Measurements from ENCODE around the gene DIP2A.
A peak's percentile ranks its signal among the peaks of the same experiment; 100 is the strongest.
"Not testable (repeated sequence)": the region's sequence is repeated elsewhere in the genome, so short reads cannot be mapped to it uniquely, and the experiment has no call there.

DIP2A gene

DNA sequence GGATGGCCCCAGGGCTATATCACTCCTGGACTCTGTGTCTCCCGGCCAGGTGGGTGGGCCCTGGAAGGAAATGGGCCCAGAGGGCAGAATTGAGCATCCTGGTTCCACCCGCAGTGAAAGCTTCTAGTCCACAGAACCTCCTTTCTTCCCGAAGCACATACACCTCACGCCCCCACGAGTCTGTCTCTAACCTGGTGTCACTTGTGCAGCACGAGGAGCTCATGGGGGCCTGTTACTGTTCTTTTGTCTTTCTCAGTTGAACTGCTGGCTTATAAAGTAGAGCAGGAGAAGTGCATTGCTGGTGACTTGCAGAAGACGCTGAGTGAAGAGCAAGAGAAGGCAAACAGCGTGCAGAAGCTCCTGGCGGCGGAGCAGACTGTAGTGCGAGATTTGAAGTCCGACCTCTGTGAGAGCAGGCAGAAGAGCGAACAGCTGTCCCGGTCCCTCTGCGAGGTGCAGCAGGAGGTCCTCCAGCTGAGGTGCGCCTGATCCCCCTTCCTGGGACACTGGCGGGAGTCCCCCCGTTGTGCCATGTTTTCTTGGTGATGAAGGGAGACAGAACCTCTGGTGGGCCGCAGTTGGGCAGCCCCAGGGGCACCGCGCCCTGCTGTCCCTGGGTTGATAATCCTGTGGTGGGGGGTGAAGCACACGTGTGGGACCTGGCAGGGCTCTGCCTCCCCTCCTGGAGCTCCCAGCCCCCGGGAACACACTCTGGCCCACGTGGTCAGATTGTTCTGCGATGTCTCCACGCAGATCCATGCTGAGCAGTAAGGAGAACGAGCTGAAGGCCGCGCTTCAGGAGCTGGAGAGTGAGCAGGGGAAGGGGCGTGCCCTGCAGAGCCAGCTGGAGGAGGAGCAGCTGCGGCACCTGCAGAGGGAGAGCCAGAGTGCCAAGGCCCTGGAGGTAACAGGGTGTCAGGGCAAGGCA lies 28.7 kb upstream of the DIP2A start:
- no peak overlapping the region for H2BK15ac ChIP-seq (ENCODE audit: low read length)
- H3K4ac ChIP-seq (ENCODE audit: low read length): no peak overlapping the region
- H3K27me3 ChIP-seq (ENCODE audit: control insufficient read depth in 3 of 3, insufficient read depth in 3 of 3, low read depth in 1 of 3, low read length in 3 of 3): no peaks in the 10 kb centered on the region
- peaks cover 49 to 94% of the 10 kb centered on the region in 2 donors for H3K36me3 ChIP-seq (replicated peaks in 1 of 2; ENCODE audit: control insufficient read depth in 2 of 2, insufficient read depth in 2 of 2, low read length in 2 of 2)
- H3K14ac ChIP-seq (ENCODE audit: low read length): peak overlapping the region; percentile 82
- H3K18ac ChIP-seq (ENCODE audit: low read length): peak overlapping the region; percentile 28
- no peaks in the 10 kb centered on the region for H3K9me3 ChIP-seq (replicated peaks in 1 of 2; ENCODE audit: control insufficient read depth in 2 of 2, insufficient read depth in 1 of 2, low read depth in 1 of 2, low read length in 2 of 2)
- peak overlapping the region; percentile 55 for H3K23ac ChIP-seq (ENCODE audit: low read depth, low read length, poor library complexity)
- H3K27ac ChIP-seq (replicated peaks; ENCODE audit: low read length): no peak overlapping the region
- peaks cover 2% of the 10 kb centered on the region for H3K79me1 ChIP-seq (ENCODE audit: low read depth, low read length)
- no peak for DNase-seq (ENCODE audit: low spot score)
- H3K4me3 ChIP-seq (ENCODE audit: low read length in 2 of 2): no peak overlapping the region
- peak overlapping the region; percentile 30 for H4K91ac ChIP-seq (ENCODE audit: low read depth, low read length, poor library complexity)
- H4K8ac ChIP-seq (ENCODE audit: low read depth, low read length): no peak overlapping the region
- H2BK5ac ChIP-seq (ENCODE audit: low read length): no peak overlapping the region
- no peak overlapping the region for H2AFZ ChIP-seq (ENCODE audit: low read length)
- peak overlapping the region; percentile 4 for H2BK12ac ChIP-seq (ENCODE audit: low read length)
- no CpG with 5 or more reads among the region's 31 CpGs for WGBS, 2 donors (ENCODE audit: extremely low coverage in 2 of 2, insufficient read length in 2 of 2, insufficient replicate concordance in 1 of 2)
- H3K4me2 ChIP-seq (ENCODE audit: insufficient read depth, low read length, poor library complexity, severe bottlenecking): no peak overlapping the region
- no peaks in the 10 kb centered on the region for H3K4me1 ChIP-seq (ENCODE audit: control insufficient read depth in 2 of 2, insufficient read depth in 1 of 2, low read depth in 1 of 2, low read length in 2 of 2)
- H2BK120ac ChIP-seq (ENCODE audit: low read depth, low read length): no peak overlapping the region
- H2AK5ac ChIP-seq (ENCODE audit: low read depth, low read length): no peak overlapping the region
- H3K9ac ChIP-seq (ENCODE audit: low read depth, low read length, poor library complexity): peak overlapping the region; percentile 21

DNA sequence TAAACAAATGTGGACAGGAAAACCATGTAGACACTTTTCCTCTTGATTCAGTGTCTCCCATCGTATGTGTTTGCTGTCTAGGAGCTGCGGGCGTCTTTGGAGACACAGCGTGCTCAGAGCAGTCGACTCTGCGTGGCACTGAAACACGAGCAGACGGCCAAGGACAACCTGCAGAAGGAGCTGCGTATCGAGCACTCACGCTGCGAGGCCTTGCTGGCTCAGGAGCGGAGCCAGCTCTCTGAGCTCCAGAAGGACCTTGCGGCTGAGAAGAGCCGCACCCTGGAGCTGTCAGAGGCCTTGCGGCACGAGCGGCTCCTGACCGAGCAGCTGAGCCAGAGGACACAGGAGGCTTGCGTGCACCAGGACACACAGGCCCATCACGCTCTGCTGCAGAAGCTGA lies 27.2 kb upstream of the DIP2A start:
- DNase-seq (ENCODE audit: low spot score): no peak
- no peak overlapping the region for H3K4me2 ChIP-seq (ENCODE audit: insufficient read depth, low read length, poor library complexity, severe bottlenecking)
- no peak overlapping the region for H3K18ac ChIP-seq (ENCODE audit: low read length)
- no peak overlapping the region for H2AK5ac ChIP-seq (ENCODE audit: low read depth, low read length)
- no peak overlapping the region for H3K4me3 ChIP-seq (ENCODE audit: low read length in 2 of 2)
- H3K9ac ChIP-seq (ENCODE audit: low read depth, low read length, poor library complexity): no peak overlapping the region
- H3K9me3 ChIP-seq (replicated peaks in 1 of 2; ENCODE audit: control insufficient read depth in 2 of 2, insufficient read depth in 1 of 2, low read depth in 1 of 2, low read length in 2 of 2): peaks cover 0 to 2% of the 10 kb centered on the region in 2 donors
- peaks cover 4% of the 10 kb centered on the region for H3K79me1 ChIP-seq (ENCODE audit: low read depth, low read length)
- no peak overlapping the region for H4K8ac ChIP-seq (ENCODE audit: low read depth, low read length)
- H2BK5ac ChIP-seq (ENCODE audit: low read length): no peak overlapping the region
- no peak overlapping the region for H3K23ac ChIP-seq (ENCODE audit: low read depth, low read length, poor library complexity)
- H3K4ac ChIP-seq (ENCODE audit: low read length): no peak overlapping the region
- H3K27me3 ChIP-seq (ENCODE audit: control insufficient read depth in 3 of 3, insufficient read depth in 3 of 3, low read depth in 1 of 3, low read length in 3 of 3): no peaks in the 10 kb centered on the region
- no peak overlapping the region for H4K91ac ChIP-seq (ENCODE audit: low read depth, low read length, poor library complexity)
- H2BK15ac ChIP-seq (ENCODE audit: low read length): no peak overlapping the region
- no peak overlapping the region for H3K14ac ChIP-seq (ENCODE audit: low read length)
- no peak overlapping the region for H2AFZ ChIP-seq (ENCODE audit: low read length)
- no peak overlapping the region for H2BK12ac ChIP-seq (ENCODE audit: low read length)
- no CpG with 5 or more reads among the region's 21 CpGs for WGBS, 2 donors (ENCODE audit: extremely low coverage in 2 of 2, insufficient read length in 2 of 2, insufficient replicate concordance in 1 of 2)
- H3K27ac ChIP-seq (replicated peaks; ENCODE audit: low read length): no peak overlapping the region
- no peak overlapping the region for H2BK120ac ChIP-seq (ENCODE audit: low read depth, low read length)
- no peaks in the 10 kb centered on the region for H3K4me1 ChIP-seq (ENCODE audit: control insufficient read depth in 2 of 2, insufficient read depth in 1 of 2, low read depth in 1 of 2, low read length in 2 of 2)
- peaks cover 52 to 95% of the 10 kb centered on the region in 2 donors for H3K36me3 ChIP-seq (replicated peaks in 1 of 2; ENCODE audit: control insufficient read depth in 2 of 2, insufficient read depth in 2 of 2, low read length in 2 of 2)

GRCh38 chr21:46431884-46432488 lies 26.7 kb upstream of the DIP2A start:
- H3K4me1 ChIP-seq (ENCODE audit: control insufficient read depth in 2 of 2, insufficient read depth in 1 of 2, low read depth in 1 of 2, low read length in 2 of 2): peaks cover under 1 to 3% of the 10 kb centered on the region in 2 donors
- H4K91ac ChIP-seq (ENCODE audit: low read depth, low read length, poor library complexity): no peak overlapping the region
- H3K4me3 ChIP-seq (ENCODE audit: low read length in 2 of 2): no peak overlapping the region
- no peak overlapping the region for H3K27ac ChIP-seq (replicated peaks; ENCODE audit: low read length)
- no peak overlapping the region for H2BK15ac ChIP-seq (ENCODE audit: low read length)
- H2AFZ ChIP-seq (ENCODE audit: low read length): no peak overlapping the region
- H3K23ac ChIP-seq (ENCODE audit: low read depth, low read length, poor library complexity): no peak overlapping the region
- DNase-seq (ENCODE audit: low spot score): no peak
- no peaks in the 10 kb centered on the region for H3K27me3 ChIP-seq (ENCODE audit: control insufficient read depth in 3 of 3, insufficient read depth in 3 of 3, low read depth in 1 of 3, low read length in 3 of 3)
- no peak overlapping the region for H2AK5ac ChIP-seq (ENCODE audit: low read depth, low read length)
- whole genome bisulfite sequencing, 2 donors (ENCODE audit: extremely low coverage in 2 of 2, insufficient read length in 2 of 2, insufficient replicate concordance in 1 of 2): no CpG with 5 or more reads among the region's 22 CpGs
- no peak overlapping the region for H2BK12ac ChIP-seq (ENCODE audit: low read length)
- peaks cover 52 to 95% of the 10 kb centered on the region in 2 donors for H3K36me3 ChIP-seq (replicated peaks in 1 of 2; ENCODE audit: control insufficient read depth in 2 of 2, insufficient read depth in 2 of 2, low read length in 2 of 2)
- H3K4me2 ChIP-seq (ENCODE audit: insufficient read depth, low read length, poor library complexity, severe bottlenecking): no peak overlapping the region
- H2BK120ac ChIP-seq (ENCODE audit: low read depth, low read length): no peak overlapping the region
- H3K79me1 ChIP-seq (ENCODE audit: low read depth, low read length): peaks cover 4% of the 10 kb centered on the region
- H3K4ac ChIP-seq (ENCODE audit: low read length): no peak overlapping the region
- H3K9ac ChIP-seq (ENCODE audit: low read depth, low read length, poor library complexity): no peak overlapping the region
- H2BK5ac ChIP-seq (ENCODE audit: low read length): no peak overlapping the region
- no peak overlapping the region for H4K8ac ChIP-seq (ENCODE audit: low read depth, low read length)
- peaks cover 0 to 2% of the 10 kb centered on the region in 2 donors for H3K9me3 ChIP-seq (replicated peaks in 1 of 2; ENCODE audit: control insufficient read depth in 2 of 2, insufficient read depth in 1 of 2, low read depth in 1 of 2, low read length in 2 of 2)
- no peak overlapping the region for H3K14ac ChIP-seq (ENCODE audit: low read length)
- H3K18ac ChIP-seq (ENCODE audit: low read length): no peak overlapping the region

DNA sequence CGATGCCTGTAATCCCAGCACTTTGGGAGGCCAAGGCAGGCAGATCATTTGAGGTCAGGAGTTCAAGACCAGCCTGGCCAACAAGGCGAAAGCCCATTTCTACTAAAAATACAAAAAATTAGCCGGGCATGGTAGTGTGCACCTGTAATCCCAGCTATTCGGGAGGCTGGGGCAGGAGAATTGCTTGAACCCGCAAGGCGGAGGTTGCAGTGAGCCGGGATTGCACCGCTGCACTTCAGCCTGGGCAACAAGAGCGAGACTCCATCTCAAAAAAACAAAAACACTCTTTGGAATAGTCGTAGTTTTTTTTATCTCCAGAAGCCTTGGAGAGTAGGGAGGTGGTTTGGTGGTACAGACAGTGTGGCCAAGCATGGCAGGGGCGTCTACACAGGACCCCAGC lies 25.6 kb upstream of the DIP2A start:
- H3K14ac ChIP-seq (ENCODE audit: low read length); H3K9me3 ChIP-seq (replicated peaks in 1 of 2; ENCODE audit: control insufficient read depth in 2 of 2, insufficient read depth in 1 of 2, low read depth in 1 of 2, low read length in 2 of 2); H3K79me1 ChIP-seq (ENCODE audit: low read depth, low read length); H3K4me1 ChIP-seq (ENCODE audit: control insufficient read depth in 2 of 2, insufficient read depth in 1 of 2, low read depth in 1 of 2, low read length in 2 of 2); H3K4me2 ChIP-seq (ENCODE audit: insufficient read depth, low read length, poor library complexity, severe bottlenecking); H3K23ac ChIP-seq (ENCODE audit: low read depth, low read length, poor library complexity); H2BK12ac ChIP-seq (ENCODE audit: low read length); H2BK15ac ChIP-seq (ENCODE audit: low read length); H3K27ac ChIP-seq (replicated peaks; ENCODE audit: low read length); H3K9ac ChIP-seq (ENCODE audit: low read depth, low read length, poor library complexity); H2BK120ac ChIP-seq (ENCODE audit: low read depth, low read length); H2AFZ ChIP-seq (ENCODE audit: low read length); H3K4ac ChIP-seq (ENCODE audit: low read length); H2AK5ac ChIP-seq (ENCODE audit: low read depth, low read length); H3K4me3 ChIP-seq (ENCODE audit: low read length in 2 of 2); H2BK5ac ChIP-seq (ENCODE audit: low read length); H4K8ac ChIP-seq (ENCODE audit: low read depth, low read length); H3K27me3 ChIP-seq (ENCODE audit: control insufficient read depth in 3 of 3, insufficient read depth in 3 of 3, low read depth in 1 of 3, low read length in 3 of 3); DNase-seq (ENCODE audit: low spot score); H4K91ac ChIP-seq (ENCODE audit: low read depth, low read length, poor library complexity); H3K18ac ChIP-seq (ENCODE audit: low read length): not testable (repeated sequence)
- H3K36me3 ChIP-seq (replicated peaks in 1 of 2; ENCODE audit: control insufficient read depth in 2 of 2, insufficient read depth in 2 of 2, low read length in 2 of 2): peaks cover 50 to 95% of the 10 kb centered on the region in 2 donors
- WGBS, 2 donors (ENCODE audit: extremely low coverage in 2 of 2, insufficient read length in 2 of 2, insufficient replicate concordance in 1 of 2): no CpG with 5 or more reads among the region's 11 CpGs

Data from neuronal stem cell (in vitro differentiated cells).